GM12865 (cell line): ENCODE results near the gene CLP1.

ENCODE experiments used
- DNase-seq: peaks from one replicate; pipeline ENCODE4 v3.0.0; 2010; ENCODE audit warnings: low read depth
- H3K4me3 ChIP-seq: 2 replicates; pipeline ENCODE4 v1.5.1; 2011; ENCODE audit warnings: mild to moderate bottlenecking, low read depth, low read length, control low read depth
- TF ChIP-seq, protein P1 (sequence below): IDR thresholded peaks from 2 replicates; pipeline ENCODE4 v1.5.1; 2011; ENCODE audit warnings: low read length, control low read depth, low read depth, inconsistent platforms; ENCODE audit not compliant: insufficient read depth; ENCODE audit errors: missing control alignments

The CLP1 gene

DNA sequence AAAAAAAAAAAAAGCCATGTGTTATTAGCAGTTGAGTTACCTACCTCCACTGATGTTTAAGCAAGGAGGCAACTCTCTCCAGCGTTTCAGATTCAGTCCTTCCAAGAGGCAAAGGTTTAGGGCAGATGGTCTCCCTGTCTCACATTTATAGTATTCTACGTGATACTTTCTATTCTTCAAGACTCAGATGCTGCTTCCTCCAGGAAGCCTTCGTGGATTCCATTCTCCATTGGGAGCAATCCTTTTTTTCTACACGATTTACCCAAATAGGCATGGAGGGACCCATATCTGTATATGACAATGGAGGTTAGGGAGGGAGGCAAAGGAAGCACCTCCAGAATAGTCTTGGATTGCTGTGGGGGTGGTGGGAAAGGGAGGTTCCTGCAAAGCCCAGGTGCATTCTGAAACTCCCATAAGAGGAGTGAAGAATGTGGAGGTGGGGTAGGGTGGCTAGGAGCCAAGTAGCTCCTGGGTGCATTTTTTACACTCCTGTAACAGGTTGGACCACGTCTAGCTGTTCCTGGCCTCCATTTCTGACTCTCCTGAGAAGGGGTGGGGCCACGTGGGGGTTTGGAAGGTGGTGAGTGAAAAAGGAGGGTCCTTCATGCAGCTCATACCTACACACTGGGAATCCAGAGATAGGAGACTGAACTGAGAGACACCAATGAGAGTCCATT lies 24.0 kb upstream of the CLP1 start:
- TF ChIP-seq, protein P1, sequence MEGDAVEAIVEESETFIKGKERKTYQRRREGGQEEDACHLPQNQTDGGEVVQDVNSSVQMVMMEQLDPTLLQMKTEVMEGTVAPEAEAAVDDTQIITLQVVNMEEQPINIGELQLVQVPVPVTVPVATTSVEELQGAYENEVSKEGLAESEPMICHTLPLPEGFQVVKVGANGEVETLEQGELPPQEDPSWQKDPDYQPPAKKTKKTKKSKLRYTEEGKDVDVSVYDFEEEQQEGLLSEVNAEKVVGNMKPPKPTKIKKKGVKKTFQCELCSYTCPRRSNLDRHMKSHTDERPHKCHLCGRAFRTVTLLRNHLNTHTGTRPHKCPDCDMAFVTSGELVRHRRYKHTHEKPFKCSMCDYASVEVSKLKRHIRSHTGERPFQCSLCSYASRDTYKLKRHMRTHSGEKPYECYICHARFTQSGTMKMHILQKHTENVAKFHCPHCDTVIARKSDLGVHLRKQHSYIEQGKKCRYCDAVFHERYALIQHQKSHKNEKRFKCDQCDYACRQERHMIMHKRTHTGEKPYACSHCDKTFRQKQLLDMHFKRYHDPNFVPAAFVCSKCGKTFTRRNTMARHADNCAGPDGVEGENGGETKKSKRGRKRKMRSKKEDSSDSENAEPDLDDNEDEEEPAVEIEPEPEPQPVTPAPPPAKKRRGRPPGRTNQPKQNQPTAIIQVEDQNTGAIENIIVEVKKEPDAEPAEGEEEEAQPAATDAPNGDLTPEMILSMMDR: no peak
- no peak for DNase-seq
- H3K4me3 ChIP-seq: no peak overlapping the region

DNA sequence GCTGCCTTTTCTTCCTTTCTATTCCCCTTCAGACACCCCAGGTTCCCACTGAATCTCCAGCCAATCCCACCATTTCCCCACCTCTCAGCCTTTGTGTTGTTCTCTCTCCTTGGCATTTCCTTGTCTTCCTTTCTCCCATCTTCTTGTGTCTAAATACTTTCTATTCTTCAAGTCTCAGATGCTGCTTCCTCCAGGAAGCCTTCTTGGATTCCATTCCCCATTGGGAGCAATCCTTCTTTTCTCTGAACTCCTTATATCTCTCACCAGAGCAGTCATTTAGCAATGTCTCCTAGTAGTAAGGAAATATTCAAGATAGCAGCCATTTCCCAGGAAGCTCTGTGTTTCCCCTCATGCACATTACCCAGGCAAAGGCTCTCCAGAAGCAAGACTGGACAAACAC lies 23.3 kb upstream of the CLP1 start:
- no peak for DNase-seq
- TF ChIP-seq, protein P1: no peak

DNA sequence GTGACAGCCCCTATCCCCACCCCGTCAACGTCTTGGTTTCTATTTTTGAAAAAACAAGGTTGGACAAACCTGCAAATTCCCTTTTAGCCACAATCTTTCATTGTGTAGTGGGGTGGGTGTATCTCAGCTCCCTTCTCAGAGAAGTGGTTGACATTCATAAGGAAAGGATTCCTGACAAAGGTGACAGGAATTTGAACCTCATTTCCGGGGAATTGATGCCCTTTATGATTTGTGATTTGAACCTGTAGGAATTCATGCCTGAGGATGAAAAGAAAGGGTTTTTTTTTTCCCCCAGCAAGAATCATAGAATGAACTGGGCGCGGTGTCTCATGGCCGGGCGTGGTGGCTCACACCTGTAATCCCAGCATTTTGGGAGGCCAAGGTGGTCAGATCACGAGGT lies 22.3 kb upstream of the CLP1 start:
- H3K4me3 ChIP-seq: no peak overlapping the region
- TF ChIP-seq, protein P1: no peak
- DNase-seq: no peak

More for the DNA sequence above, 23.3 kb upstream of the CLP1 start:
- no peak overlapping the region for H3K4me3 ChIP-seq

DNA sequence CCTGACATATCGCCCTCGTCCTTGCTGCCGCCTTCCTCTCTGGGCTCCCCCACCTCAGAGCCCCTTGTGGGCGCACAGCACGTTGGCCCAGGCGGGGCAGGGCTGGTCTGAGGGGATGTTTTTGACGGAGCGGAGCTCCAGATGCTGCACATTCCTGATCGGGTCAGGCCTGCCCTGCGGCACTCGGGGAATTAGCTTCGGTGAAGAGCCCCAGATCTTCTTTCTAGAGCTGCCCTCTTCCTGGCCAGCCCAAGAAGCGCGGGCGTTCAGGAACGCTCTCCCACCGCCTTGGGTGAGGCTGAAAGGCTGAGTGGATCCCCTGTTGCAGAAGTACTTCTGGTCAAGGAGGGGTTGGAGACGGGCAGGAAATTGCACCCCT lies 19.9 kb upstream of the CLP1 start:
- TF ChIP-seq, protein P1: no peak
- no peak for DNase-seq
- H3K4me3 ChIP-seq: peak overlapping the region; percentile 73

GRCh38 chr11:57638005-57638781 lies 19.4 kb upstream of the CLP1 start:
- H3K4me3 ChIP-seq: peak overlapping the region; percentile 73
- peak; percentile 44 for DNase-seq
- TF ChIP-seq, protein P1: no peak

DNA sequence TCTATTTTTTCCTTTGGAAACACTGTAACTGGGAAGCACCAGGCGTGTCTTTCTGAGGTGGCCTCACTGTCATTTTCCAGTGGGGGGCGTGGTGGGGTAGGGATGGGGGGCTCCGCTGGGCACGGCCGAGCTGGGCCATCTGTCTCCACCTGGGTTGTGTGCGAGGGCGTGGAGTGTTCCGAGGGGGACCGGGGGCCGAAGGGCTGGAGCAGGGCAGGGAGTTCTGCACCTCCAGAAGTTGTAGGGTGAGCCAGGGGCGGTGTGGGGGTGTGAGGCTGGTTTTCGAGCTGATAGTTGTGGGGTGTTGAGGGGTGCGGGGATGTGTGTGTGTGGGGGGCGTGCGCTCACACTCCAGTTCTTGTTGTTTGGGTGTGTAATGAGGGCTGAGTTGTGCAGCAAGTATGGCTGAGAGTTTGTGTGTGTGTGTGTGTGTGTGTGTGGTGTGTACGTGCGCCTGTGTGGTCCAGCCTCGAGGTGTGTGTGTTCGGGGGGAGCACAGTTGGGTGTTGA lies 18.7 kb upstream of the CLP1 start:
- TF ChIP-seq, protein P1: no peak
- H3K4me3 ChIP-seq: peak overlapping the region; percentile 73

More for the DNA sequence above, 18.7 kb upstream of the CLP1 start:
- no peak for DNase-seq
